ENCODE results near the gene BSDC1. TPM values are rescaled to one million over a fixed set of nuclear protein-coding genes. Genes with fewer than 3 reads are reported as not detected.

Gene BSDC1
- total and polyA plus RNA-seq, 2 of the 13 experiments (the other 11 are each of a cell fraction or from before 2014, with no cell fraction given) = 40.3 to 64.2 TPM

DNA sequence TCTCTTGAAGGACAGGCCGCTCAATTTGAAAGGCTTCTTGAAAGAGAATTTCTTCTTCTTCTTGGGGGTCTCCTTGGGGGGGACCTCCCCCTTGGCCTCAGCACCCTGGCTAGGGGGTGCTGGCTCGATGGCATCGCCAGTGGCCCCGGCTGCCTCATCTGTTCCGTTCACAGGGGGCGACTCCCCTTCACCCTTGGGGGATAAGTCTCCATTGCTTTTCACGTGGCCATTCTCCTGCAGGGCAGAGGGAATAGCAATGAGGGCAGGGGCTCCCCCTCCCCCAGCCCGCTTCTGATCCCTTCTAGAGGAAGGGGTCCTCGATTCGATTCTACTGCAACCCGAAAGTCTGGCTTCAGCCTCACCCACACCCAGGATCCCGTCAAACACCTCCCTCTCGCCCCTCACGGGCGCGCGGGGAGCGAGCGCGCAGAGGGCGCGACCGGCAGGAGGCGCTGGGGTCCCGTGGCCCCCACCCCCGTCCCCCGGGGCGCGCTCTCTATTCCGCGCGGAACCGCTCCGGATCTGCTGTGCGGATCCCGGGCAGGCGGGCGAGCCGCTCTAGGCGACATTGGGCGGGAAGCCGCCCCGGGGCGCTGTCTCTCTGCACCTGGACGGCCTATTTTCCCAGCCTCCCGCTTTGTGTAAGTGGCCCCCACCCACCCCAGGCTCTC is 59.2 kb downstream of the BSDC1 start (continued):
- TF ChIP-seq ZNF597 (CRISPR knock-in tag; IDR thresholded peaks at IDR 0.05) = no peak
- TF ChIP-seq, protein P1, sequence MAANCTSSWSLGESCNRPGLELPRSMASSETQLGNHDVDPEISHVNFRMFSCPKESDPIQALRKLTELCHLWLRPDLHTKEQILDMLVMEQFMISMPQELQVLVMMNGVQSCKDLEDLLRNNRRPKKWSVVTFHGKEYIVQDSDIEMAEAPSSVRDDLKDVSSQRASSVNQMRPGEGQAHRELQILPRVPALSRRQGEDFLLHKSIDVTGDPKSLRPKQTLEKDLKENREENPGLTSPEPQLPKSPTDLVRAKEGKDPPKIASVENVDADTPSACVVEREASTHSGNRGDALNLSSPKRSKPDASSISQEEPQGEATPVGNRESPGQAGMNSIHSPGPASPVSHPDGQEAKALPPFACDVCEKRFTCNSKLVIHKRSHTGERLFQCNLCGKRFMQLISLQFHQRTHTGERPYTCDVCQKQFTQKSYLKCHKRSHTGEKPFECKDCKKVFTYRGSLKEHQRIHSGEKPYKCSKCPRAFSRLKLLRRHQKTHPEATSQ (CRISPR knock-in tag; IDR thresholded peaks at IDR 0.05; ENCODE audit: borderline replicate concordance) = no peak
- no peak for TF ChIP-seq U2AF1 (optimal IDR thresholded peaks at IDR 0.05; ENCODE audit: low read depth, low read length)
- no peak; the same call in 1 of the 2 replicates for TF ChIP-seq SMC3 (IDR thresholded peaks at IDR 0.05; ENCODE audit: low read length)
- TF ChIP-seq NFRKB (IDR thresholded peaks at IDR 0.05) = no peak
- TF ChIP-seq GATAD2A (CRISPR knock-in tag; IDR thresholded peaks at IDR 0.05) = 0 out of 2 replicates have a peak, but pooled peaks have one; percentile 9
- no peak for TF ChIP-seq SOX13 (IDR thresholded peaks at IDR 0.05)
- TF ChIP-seq SOX13 (CRISPR knock-in tag; conservative IDR thresholded peaks at IDR 0.05 in 1 of 2, IDR thresholded peaks at IDR 0.05 in 1 of 2) = peak in 1 of 2 experiments; percentile 34; a peak in 1 of 4 replicates
- TF ChIP-seq MAF1 (CRISPR knock-in tag; IDR thresholded peaks at IDR 0.05; ENCODE audit: borderline replicate concordance) = no peak
- TF ChIP-seq ERF (CRISPR knock-in tag; IDR thresholded peaks at IDR 0.05) = no peak
- TF ChIP-seq ISX (CRISPR knock-in tag; conservative IDR thresholded peaks at IDR 0.05) = no peak
- no peak for TF ChIP-seq ZSCAN22 (CRISPR knock-in tag; IDR thresholded peaks at IDR 0.05)
- TF ChIP-seq ZNF788 (CRISPR knock-in tag; IDR thresholded peaks at IDR 0.05; ENCODE audit: borderline replicate concordance) = 0 out of 2 replicates have a peak, but pooled peaks have one; percentile 36
- TF ChIP-seq RFX5 (IDR thresholded peaks at IDR 0.05; ENCODE audit: low read depth, low read length) = no peak
- no peak for TF ChIP-seq ZFYVE20 (CRISPR knock-in tag; IDR thresholded peaks at IDR 0.05; ENCODE audit: borderline replicate concordance, low read depth)
- TF ChIP-seq PCBP2 (optimal IDR thresholded peaks at IDR 0.05; ENCODE audit: low read depth, low read length, poor library complexity, severe bottlenecking) = no peak
- 0 out of 2 replicates have a peak, but pooled peaks have one; percentile 31 for TF ChIP-seq PLSCR1 (CRISPR knock-in tag; IDR thresholded peaks at IDR 0.05; ENCODE audit: borderline replicate concordance)
- TF ChIP-seq PAWR (CRISPR knock-in tag; IDR thresholded peaks at IDR 0.05; ENCODE audit: borderline replicate concordance) = no peak
- TF ChIP-seq MLLT10 (CRISPR knock-in tag; IDR thresholded peaks at IDR 0.05) = no peak
- no peak for TF ChIP-seq JUND (CRISPR knock-in tag; IDR thresholded peaks at IDR 0.05)
- TF ChIP-seq, protein P2, sequence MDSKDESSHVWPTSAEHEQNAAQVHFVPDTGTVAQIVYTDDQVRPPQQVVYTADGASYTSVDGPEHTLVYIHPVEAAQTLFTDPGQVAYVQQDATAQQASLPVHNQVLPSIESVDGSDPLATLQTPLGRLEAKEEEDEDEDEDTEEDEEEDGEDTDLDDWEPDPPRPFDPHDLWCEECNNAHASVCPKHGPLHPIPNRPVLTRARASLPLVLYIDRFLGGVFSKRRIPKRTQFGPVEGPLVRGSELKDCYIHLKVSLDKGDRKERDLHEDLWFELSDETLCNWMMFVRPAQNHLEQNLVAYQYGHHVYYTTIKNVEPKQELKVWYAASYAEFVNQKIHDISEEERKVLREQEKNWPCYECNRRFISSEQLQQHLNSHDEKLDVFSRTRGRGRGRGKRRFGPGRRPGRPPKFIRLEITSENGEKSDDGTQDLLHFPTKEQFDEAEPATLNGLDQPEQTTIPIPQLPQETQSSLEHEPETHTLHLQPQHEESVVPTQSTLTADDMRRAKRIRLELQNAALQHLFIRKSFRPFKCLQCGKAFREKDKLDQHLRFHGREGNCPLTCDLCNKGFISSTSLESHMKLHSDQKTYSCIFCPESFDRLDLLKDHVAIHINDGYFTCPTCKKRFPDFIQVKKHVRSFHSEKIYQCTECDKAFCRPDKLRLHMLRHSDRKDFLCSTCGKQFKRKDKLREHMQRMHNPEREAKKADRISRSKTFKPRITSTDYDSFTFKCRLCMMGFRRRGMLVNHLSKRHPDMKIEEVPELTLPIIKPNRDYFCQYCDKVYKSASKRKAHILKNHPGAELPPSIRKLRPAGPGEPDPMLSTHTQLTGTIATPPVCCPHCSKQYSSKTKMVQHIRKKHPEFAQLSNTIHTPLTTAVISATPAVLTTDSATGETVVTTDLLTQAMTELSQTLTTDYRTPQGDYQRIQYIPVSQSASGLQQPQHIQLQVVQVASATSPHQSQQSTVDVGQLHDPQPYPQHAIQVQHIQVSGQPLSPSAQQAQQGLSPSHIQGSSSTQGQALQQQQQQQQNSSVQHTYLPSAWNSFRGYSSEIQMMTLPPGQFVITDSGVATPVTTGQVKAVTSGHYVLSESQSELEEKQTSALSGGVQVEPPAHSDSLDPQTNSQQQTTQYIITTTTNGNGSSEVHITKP (CRISPR knock-in tag; IDR thresholded peaks at IDR 0.05; ENCODE audit: low read depth) = no peak
- no peak for TF ChIP-seq PHF20 (CRISPR knock-in tag; IDR thresholded peaks at IDR 0.05)

All from HepG2 (cell line).